BLaER1 treated with 17β-estradiol and CSF1 and Interleukin-3, amounts not matched to agents 10 nM and 100 nM (cell line): ENCODE measurements around the gene TGFBR3.

Source experiments
- H3K27ac ChIP-seq, 11 experiments: shearing (Covaris generic); formaldehyde crosslinking; 2 replicates each; pipeline ENCODE4 v1.8.1; 2022
- H3K27me3 ChIP-seq, 11 experiments: shearing (Covaris generic); formaldehyde crosslinking; 2 replicates each; pipeline ENCODE4 v1.8.1; 2022
- H3K36me3 ChIP-seq, 11 experiments: shearing (Covaris generic); formaldehyde crosslinking; 2 replicates each; pipeline ENCODE4 v1.8.1; 2022
- H3K4me1 ChIP-seq, 10 experiments: shearing (Covaris generic); formaldehyde crosslinking; 2 replicates each; pipeline ENCODE4 v1.8.1; 2022
- H3K4me2 ChIP-seq, 11 experiments: shearing (Covaris generic); formaldehyde crosslinking; 2 replicates each; pipeline ENCODE4 v1.8.1; 2022
- H3K4me3 ChIP-seq, 10 experiments: shearing (Covaris generic); formaldehyde crosslinking; 2 replicates each; pipeline ENCODE4 v1.8.1; 2022
- H3K9ac ChIP-seq, 11 experiments: shearing (Covaris generic); formaldehyde crosslinking; 2 replicates each; pipeline ENCODE4 v1.8.1; 2022
- H3K9me3 ChIP-seq, 11 experiments: shearing (Covaris generic); formaldehyde crosslinking; replicated peaks in 1 of 11; 2 replicates each; pipeline ENCODE4 v1.8.1; 2022
- H4K20me1 ChIP-seq, 11 experiments: shearing (Covaris generic); formaldehyde crosslinking; 2 replicates each; pipeline ENCODE4 v1.8.1; 2022
- Cebpa-rat ChIP-seq, 11 experiments: shearing (Covaris generic); IDR thresholded peaks; 2 replicates each; pipeline ENCODE4 v1.8.1; 2022

TGFBR3 gene

DNA sequence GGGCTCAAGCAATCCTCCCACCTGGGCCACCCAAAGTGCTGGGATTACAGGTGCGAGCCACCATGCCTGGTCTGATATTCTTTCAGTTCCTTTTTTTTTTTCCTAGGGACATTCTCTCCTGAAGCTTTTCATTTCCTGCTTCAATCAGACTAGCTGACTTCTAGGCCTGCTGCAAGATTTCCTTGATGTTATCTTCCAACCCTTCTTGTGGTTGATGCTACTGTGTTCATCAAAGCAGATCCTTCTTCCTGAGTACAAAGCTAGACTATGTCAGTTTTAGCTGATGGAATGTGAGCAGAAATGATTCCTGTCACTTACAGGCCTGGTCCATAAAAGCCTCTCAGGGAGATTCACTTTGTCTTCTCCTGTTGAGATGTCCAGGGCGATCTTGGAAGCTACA, 238.9 kb downstream of the TGFBR3 start:
- Histone ChIP-seq H3K36me3 (no peaks in the 10 kb centered on the region), H3K27me3 (no peaks in the 10 kb centered on the region), H3K9me3 (peaks cover 3 to 22% (median 4%) of the 10 kb centered on the region in 11 experiments; a peak in 21 of 22 replicates), H3K9ac (no peak overlapping the region), H3K4me3 (no peak overlapping the region), H3K4me2 (peak overlapping the region; percentile 0 to 74 (median 60); a peak in 21 of 22 replicates), H4K20me1 (no peaks in the 10 kb centered on the region), H3K27ac (peak overlapping the region in 4 of 11 experiments; percentile 2 to 47 (median 22); a peak in 4 of 22 replicates), H3K4me1 (peaks cover 22 to 71% (median 64%) of the 10 kb centered on the region in 10 experiments)
- no peak for TF ChIP-seq Cebpa-rat (IDR thresholded peaks at IDR 0.05)

DNA sequence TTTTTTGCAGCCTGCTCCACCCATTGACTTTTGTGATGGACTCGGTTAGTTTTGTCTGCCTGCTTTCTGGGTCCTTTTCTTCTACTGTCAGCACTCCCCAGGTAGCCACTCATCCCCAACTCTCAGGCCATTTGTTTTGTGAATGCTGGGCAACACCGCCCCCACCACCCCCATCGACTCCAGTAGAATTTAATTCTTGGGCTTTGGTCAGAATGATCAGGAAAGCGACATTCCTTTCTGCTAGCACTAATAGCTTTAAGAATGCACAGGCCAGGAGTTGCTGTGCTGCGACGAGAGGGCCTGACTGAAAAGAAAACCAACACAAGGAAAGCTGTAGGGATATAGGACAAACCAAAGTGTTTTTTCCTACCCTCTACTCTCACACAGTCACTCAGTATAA, 240.9 kb downstream of the TGFBR3 start:
- no peak for TF ChIP-seq Cebpa-rat (IDR thresholded peaks at IDR 0.05)
- H3K36me3 ChIP-seq, result no peaks in the 10 kb centered on the region
- no peak overlapping the region for H3K4me2 ChIP-seq
- H3K4me1 ChIP-seq, result peaks cover 4 to 51% (median 44%) of the 10 kb centered on the region in 10 experiments; a peak in 19 of 20 replicates
- no peaks in the 10 kb centered on the region for H4K20me1 ChIP-seq
- H3K9ac ChIP-seq, result no peak overlapping the region
- peaks cover 22 to 42% (median 24%) of the 10 kb centered on the region in 11 experiments for H3K9me3 ChIP-seq
- H3K4me3 ChIP-seq, result no peak overlapping the region
- H3K27me3 ChIP-seq, result no peaks in the 10 kb centered on the region
- no peak overlapping the region for H3K27ac ChIP-seq

- no peak overlapping the region for H3K9ac ChIP-seq
- H3K27ac ChIP-seq, result no peak overlapping the region
- no peak for TF ChIP-seq Cebpa-rat (IDR thresholded peaks at IDR 0.05)
- peaks cover 29 to 50% (median 32%) of the 10 kb centered on the region in 11 experiments for H3K9me3 ChIP-seq
- H4K20me1 ChIP-seq, result no peaks in the 10 kb centered on the region
- peaks cover 3 to 36% (median 29%) of the 10 kb centered on the region in 10 experiments; a peak in 18 of 20 replicates for H3K4me1 ChIP-seq
- no peaks in the 10 kb centered on the region for H3K36me3 ChIP-seq
- H3K27me3 ChIP-seq, result no peaks in the 10 kb centered on the region
- H3K4me2 ChIP-seq, result no peak overlapping the region
- H3K4me3 ChIP-seq, result no peak overlapping the region
Observed at GRCh38 chr1:91643431-91643830, 242.5 kb downstream of the TGFBR3 start.

DNA sequence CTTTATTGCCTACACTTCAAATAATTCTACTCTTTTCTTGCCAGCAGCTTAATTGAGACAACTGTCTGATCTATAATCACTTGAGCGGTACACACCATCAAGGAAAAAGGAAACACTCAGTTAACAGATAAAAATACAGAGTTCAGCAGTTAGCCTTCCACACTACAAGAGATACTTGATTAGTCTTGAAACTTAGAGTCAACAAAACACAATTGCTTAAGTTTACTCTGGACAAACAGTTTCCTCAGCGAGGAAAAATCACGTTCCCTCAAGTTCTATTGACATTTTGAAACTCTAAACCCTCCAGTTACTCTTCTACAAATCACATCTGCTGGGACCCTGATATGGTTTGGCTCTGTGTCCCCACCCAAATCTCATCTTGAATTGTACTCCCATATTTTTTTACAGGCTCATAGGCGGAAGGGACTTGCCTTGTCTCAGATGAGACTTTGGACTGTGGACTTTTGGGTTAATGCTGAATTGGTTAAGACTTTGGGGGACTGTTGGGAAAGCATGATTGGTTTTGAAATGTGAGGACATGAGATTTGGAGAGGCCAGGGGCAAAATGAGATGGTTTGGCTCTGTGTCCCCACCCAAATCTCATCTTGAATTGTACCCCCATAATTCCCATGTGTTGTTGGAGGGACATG, 244.9 kb downstream of the TGFBR3 start:
- H3K4me1 ChIP-seq, result peaks cover 0 to 12% (median 5%) of the 10 kb centered on the region in 10 experiments; a peak in 10 of 20 replicates
- TF ChIP-seq Cebpa-rat (IDR thresholded peaks at IDR 0.05), result no peak
- H3K27ac ChIP-seq, result no peak overlapping the region
- H3K4me2 ChIP-seq, result no peak overlapping the region
- H3K4me3 ChIP-seq, result no peak overlapping the region
- H3K9ac ChIP-seq, result no peak overlapping the region
- H3K9me3 ChIP-seq, result peaks cover 29 to 50% (median 32%) of the 10 kb centered on the region in 11 experiments
- H3K27me3 ChIP-seq, result no peaks in the 10 kb centered on the region
- H3K36me3 ChIP-seq, result no peaks in the 10 kb centered on the region
- H4K20me1 ChIP-seq, result no peaks in the 10 kb centered on the region

- Histone ChIP-seq H3K27me3 (no peaks in the 10 kb centered on the region), H3K9me3 (peaks cover 27 to 33% (median 30%) of the 10 kb centered on the region in 11 experiments), H4K20me1 (no peaks in the 10 kb centered on the region), H3K4me1 (no peaks in the 10 kb centered on the region), H3K36me3 (no peaks in the 10 kb centered on the region), H3K4me3 (no peak overlapping the region), H3K4me2 (no peak overlapping the region), H3K9ac (no peak overlapping the region), H3K27ac (no peak overlapping the region)
- no peak for TF ChIP-seq Cebpa-rat (IDR thresholded peaks at IDR 0.05)
Observed at GRCh38 chr1:91637539-91637994, 248.4 kb downstream of the TGFBR3 start.

GRCh38 chr1:91635763-91636162, 250.2 kb downstream of the TGFBR3 start:
- no peak overlapping the region for H3K27ac ChIP-seq
- peaks cover 13 to 16% (median 13%) of the 10 kb centered on the region in 11 experiments for H3K9me3 ChIP-seq
- no peak overlapping the region for H3K4me2 ChIP-seq
- no peaks in the 10 kb centered on the region for H3K27me3 ChIP-seq
- TF ChIP-seq Cebpa-rat (IDR thresholded peaks at IDR 0.05), result no peak
- no peaks in the 10 kb centered on the region for H3K4me1 ChIP-seq
- H3K9ac ChIP-seq, result no peak overlapping the region
- no peaks in the 10 kb centered on the region for H3K36me3 ChIP-seq
- H4K20me1 ChIP-seq, result no peaks in the 10 kb centered on the region
- no peak overlapping the region for H3K4me3 ChIP-seq

GRCh38 chr1:91633438-91633837, 252.5 kb downstream of the TGFBR3 start:
- H3K36me3 ChIP-seq, result no peaks in the 10 kb centered on the region
- H3K9me3 ChIP-seq, result peaks cover 0 to 6% (median 0%) of the 10 kb centered on the region in 11 experiments; a peak in 2 of 22 replicates
- H3K4me2 ChIP-seq, result no peak overlapping the region
- H3K27me3 ChIP-seq, result no peaks in the 10 kb centered on the region
- H4K20me1 ChIP-seq, result no peaks in the 10 kb centered on the region
- H3K9ac ChIP-seq, result no peak overlapping the region
- H3K27ac ChIP-seq, result no peak overlapping the region
- H3K4me1 ChIP-seq, result no peaks in the 10 kb centered on the region
- no peak overlapping the region for H3K4me3 ChIP-seq
- TF ChIP-seq Cebpa-rat (IDR thresholded peaks at IDR 0.05), result no peak

DNA sequence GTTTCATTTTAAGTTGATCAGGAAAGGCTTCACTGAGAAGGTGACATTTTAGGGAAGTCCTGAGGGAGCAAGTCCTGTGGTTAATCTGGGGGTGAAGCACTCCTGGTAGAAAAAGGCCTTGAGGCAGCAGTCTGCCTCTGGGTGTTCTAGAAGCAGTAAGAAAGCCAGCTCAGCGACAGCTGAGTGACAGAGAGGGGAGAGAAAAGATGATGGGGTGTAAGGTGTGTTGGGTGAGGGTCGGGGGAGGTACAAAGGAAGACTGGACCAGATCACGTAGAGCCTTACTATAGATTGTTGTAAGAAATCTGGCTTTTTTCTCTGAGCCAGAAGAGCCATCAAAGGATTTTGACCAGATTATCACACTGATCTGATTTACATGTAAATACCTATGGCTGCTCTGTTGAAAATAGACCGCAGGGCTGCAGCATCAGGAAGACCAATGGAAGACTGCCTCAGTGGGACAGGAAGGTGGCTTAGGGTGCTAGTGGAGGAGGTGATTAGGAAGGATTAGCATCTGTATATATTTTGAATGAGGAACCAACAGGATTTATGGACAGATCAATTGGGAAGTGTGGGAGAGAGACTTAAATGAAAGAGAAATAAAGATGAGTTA, 254.1 kb downstream of the TGFBR3 start:
- Histone ChIP-seq H4K20me1 (no peaks in the 10 kb centered on the region), H3K4me1 (no peaks in the 10 kb centered on the region), H3K27me3 (no peaks in the 10 kb centered on the region), H3K36me3 (no peaks in the 10 kb centered on the region), H3K4me3 (no peak overlapping the region), H3K9ac (no peak overlapping the region), H3K27ac (no peak overlapping the region), H3K9me3 (peaks cover 0 to 10% (median 3%) of the 10 kb centered on the region in 11 experiments; a peak in 3 of 22 replicates), H3K4me2 (no peak overlapping the region)
- TF ChIP-seq Cebpa-rat (IDR thresholded peaks at IDR 0.05), result no peak

- H3K27me3 ChIP-seq, result no peaks in the 10 kb centered on the region
- no peak overlapping the region for H3K9ac ChIP-seq
- no peak overlapping the region for H3K27ac ChIP-seq
- H3K9me3 ChIP-seq, result peaks cover 0 to 10% (median 3%) of the 10 kb centered on the region in 11 experiments; a peak in 3 of 22 replicates
- H3K4me2 ChIP-seq, result no peak overlapping the region
- H3K4me3 ChIP-seq, result no peak overlapping the region
- no peaks in the 10 kb centered on the region for H4K20me1 ChIP-seq
- no peaks in the 10 kb centered on the region for H3K36me3 ChIP-seq
- H3K4me1 ChIP-seq, result no peaks in the 10 kb centered on the region
- no peak for TF ChIP-seq Cebpa-rat (IDR thresholded peaks at IDR 0.05)
Observed at GRCh38 chr1:91630803-91631202, 255.1 kb downstream of the TGFBR3 start.
